Measurements from ENCODE around the gene ZP1. TPM values are rescaled to one million over a fixed set of nuclear protein-coding genes. Genes with fewer than 3 reads are reported as not detected.

ZP1 gene
- total and polyA plus RNA-seq, 2 of the 8 experiments (the other 6 are each of a cell fraction or from before 2014, with no cell fraction given) = not detected

- FAIRE-seq (no peak), DNase-seq (ENCODE audit: low read depth in 1 of 2, low spot score in 2 of 2) (no peak)
- H2BK120ac ChIP-seq (replicated peaks; ENCODE audit: low read depth, low read length) = no peak overlapping the region
- ChIA-PET CTCF (ENCODE audit: partially characterized antibody) (interaction anchor here (0.6 to 9.5 kb wide), 11 partner anchors 8 to 159 kb away, joined by 3 to 52 read pairs (median 5); no protein-coding TSS in a partner anchor), POLR2A (ENCODE audit: partially characterized antibody) (interaction anchor here (0.9 to 2.1 kb wide), 4 partner anchors 15 to 102 kb away, joined by 3 to 7 read pairs (median 3); no protein-coding TSS in a partner anchor)
- 93% methylated on average over 6 of the region's 6 CpGs; no CpG with 5 or more reads in 1 of the 2 experiments for WGBS, 2 experiments (ENCODE audit: extremely low coverage in 1 of 2, insufficient coverage in 1 of 2, insufficient read length in 1 of 2, insufficient replicate concordance in 2 of 2, low coverage in 1 of 2, low lambda C conversion rate in 2 of 2, missing lambda C conversion rate in 1 of 2)
- H3K79me2 ChIP-seq (ENCODE audit: control insufficient read depth in 1 of 2, insufficient read depth in 2 of 2, low read length in 2 of 2) = no peaks in the 10 kb centered on the region
- no peak overlapping the region for H3K4ac ChIP-seq (replicated peaks; ENCODE audit: insufficient read length, low read depth, low read length)
- H3K27me3 ChIP-seq (replicated peaks in 1 of 4; ENCODE audit: control insufficient read depth in 3 of 4, extremely low read depth in 1 of 4, insufficient read depth in 3 of 4, low read length in 3 of 4) = no peaks in the 10 kb centered on the region
- no peak overlapping the region for H3K27ac ChIP-seq (ENCODE audit: low read depth, low read length)
- no peaks in the 10 kb centered on the region for H3K23me2 ChIP-seq (ENCODE audit: low read depth, low read length)
- no peak overlapping the region for H4K5ac ChIP-seq (ENCODE audit: insufficient read length, low read depth, low read length)
- H2BK12ac ChIP-seq (ENCODE audit: low read depth, low read length) = no peak overlapping the region
- no peak overlapping the region for H4K91ac ChIP-seq (replicated peaks; ENCODE audit: insufficient read length, low read length)
- no peak overlapping the region for H3K9ac ChIP-seq (replicated peaks in 1 of 4; ENCODE audit: extremely low read depth in 1 of 4, low read depth in 3 of 4, low read length in 3 of 4)
- no peak overlapping the region for H2BK15ac ChIP-seq (ENCODE audit: low read length)
- no peaks in the 10 kb centered on the region for H3K79me1 ChIP-seq (ENCODE audit: low read depth, low read length)
- H3K36me3 ChIP-seq (ENCODE audit: control insufficient read depth in 2 of 4, insufficient read depth in 4 of 4, low read length in 3 of 4) = no peaks in the 10 kb centered on the region
- no peak overlapping the region for H3K56ac ChIP-seq (replicated peaks; ENCODE audit: insufficient read length, low read depth, low read length)
- no peaks in the 10 kb centered on the region for H4K20me1 ChIP-seq (replicated peaks in 1 of 2; ENCODE audit: control insufficient read depth in 1 of 2, insufficient read depth in 2 of 2, low read length in 2 of 2)
- H3K18ac ChIP-seq (ENCODE audit: extremely low read depth, low read length) = no peak overlapping the region
- H2AK5ac ChIP-seq (ENCODE audit: low read depth, low read length) = no peak overlapping the region
- no peak overlapping the region for H2BK5ac ChIP-seq (ENCODE audit: low read depth, low read length)
- no peak overlapping the region for H3K14ac ChIP-seq (ENCODE audit: insufficient read length)
- H4K8ac ChIP-seq (ENCODE audit: extremely low read depth, insufficient read depth, low read length) = no peak overlapping the region
- no peak overlapping the region for H2BK20ac ChIP-seq (ENCODE audit: low read length)
- no peak overlapping the region for H3K4me2 ChIP-seq (ENCODE audit: insufficient read depth in 1 of 2, low read depth in 2 of 2, low read length in 2 of 2)
- H3K4me1 ChIP-seq (replicated peaks in 1 of 4; ENCODE audit: control insufficient read depth in 3 of 4, insufficient read depth in 4 of 4, low read length in 3 of 4) = peaks cover 0 to 4% (median 0%) of the 10 kb centered on the region in 4 experiments; a peak in 4 of 7 replicates
- H2AFZ ChIP-seq (ENCODE audit: low read length) = no peak overlapping the region
- H3K9me3 ChIP-seq (ENCODE audit: insufficient read depth in 2 of 2, low read depth in 1 of 2, low read length in 1 of 2) = no peaks in the 10 kb centered on the region
- H3K4me3 ChIP-seq (ENCODE audit: extremely low read depth in 1 of 4, insufficient read depth in 2 of 4, low read depth in 3 of 4, low read length in 4 of 4) = no peak overlapping the region
- no peak overlapping the region for H3K23ac ChIP-seq (ENCODE audit: insufficient read length)
- TF ChIP-seq KDM1A (IDR thresholded peaks at IDR 0.05; ENCODE audit: borderline replicate concordance, low read length) (no peak), CHD2 (IDR thresholded peaks at IDR 0.05; ENCODE audit: low read length) (no peak), JUND (IDR thresholded peaks at IDR 0.05; ENCODE audit: low read length) (no peak), ASH2L (IDR thresholded peaks at IDR 0.05; ENCODE audit: low read length) (no peak), CHD1 (IDR thresholded peaks at IDR 0.05; ENCODE audit: low read depth, low read length) (no peak), SUZ12 (IDR thresholded peaks at IDR 0.05; ENCODE audit: low read length) (no peak), RBBP5 (IDR thresholded peaks at IDR 0.05; ENCODE audit: borderline replicate concordance, low read depth, low read length) (no peak), ZNF274 (IDR thresholded peaks at IDR 0.05; ENCODE audit: borderline replicate concordance, extremely low read depth, low read length) (no peak), HDAC2 (IDR thresholded peaks at IDR 0.05; ENCODE audit: borderline replicate concordance in 1 of 2, low read depth in 2 of 2, low read length in 2 of 2) (no peak), YY1 (IDR thresholded peaks at IDR 0.05; ENCODE audit: low read depth, low read length) (no peak), CBX8 (IDR thresholded peaks at IDR 0.05; ENCODE audit: borderline replicate concordance, low read depth, low read length) (no peak), RAD21 (IDR thresholded peaks at IDR 0.05 in 1 of 2, conservative IDR thresholded peaks at IDR 0.05 in 1 of 2; ENCODE audit: low read depth in 2 of 2, low read length in 2 of 2) (no peak)
These were observed 5.0 kb downstream of the ZP1 start for GRCh38 chr11:60872124-60872960.
